GM12878 (cell line): Measurements from ENCODE around the gene EGFL8. TPM values are rescaled to one million over a fixed set of nuclear protein-coding genes. Genes with fewer than 3 reads are reported as not detected.

ENCODE experiments used
- ATAC-seq: fragments of 200-7000 bp; cut with Tn5 transposase; 3 replicates; pipeline ENCODE4 v1.9.1; 2020; ENCODE audit warnings: mild to moderate bottlenecking, moderate library complexity
- BruUV-seq: library from RNA; stranded (reverse); fragments of 400-500 nt; replicated peaks from 2 replicates; lab custom pipeline; 2021; lab: Mats Ljungman, UMichigan
- CTCF ChIA-PET: fragments of 300-600 bp; sonication (Branson Sonifier 250); formaldehyde crosslinking; extraction: SDS; loops from one replicate; lab custom pipeline; 2021; ENCODE audit warnings: inconsistent platforms; lab: Yijun Ruan, JAX
- POLR2A ChIA-PET: fragments of 350-600 bp; formaldehyde crosslinking; extraction: SDS; loops from one replicate; lab custom pipeline; 2021; ENCODE audit warnings: inconsistent platforms; lab: Charles Lee
- RAD21 ChIA-PET: fragments of 300-600 bp; sonication (Branson Sonifier 250); formaldehyde crosslinking; loops from one replicate; lab custom pipeline; 2023; ENCODE audit warnings: antibody characterized with exemption; ENCODE audit not compliant: unreplicated experiment; lab: Charles Lee
- SMC1A ChIA-PET: fragments of 300-600 bp; sonication (Branson Sonifier 250); formaldehyde crosslinking; loops from one replicate; lab custom pipeline; 2023; ENCODE audit not compliant: unreplicated experiment, uncharacterized antibody; lab: Charles Lee
- DNase-seq: peaks from one replicate; pipeline ENCODE4 v3.0.0-alpha.2; 2011; ENCODE audit warnings: low read depth, low spot score
- FAIRE-seq: peaks from 3 replicates; lab custom pipeline; 2011; peaks lifted over from hg19 to GRCh38; lab: Jason Lieb, UNC
- H2AFZ ChIP-seq: 2 replicates; pipeline ENCODE4 v1.6.0; 2011; ENCODE audit warnings: low read depth, low read length, control low read depth; ENCODE audit not compliant: control insufficient read depth
- H3K27ac ChIP-seq: 2 replicates; pipeline ENCODE4 v1.5.1; 2011; ENCODE audit warnings: control low read depth; ENCODE audit not compliant: control insufficient read depth, insufficient read depth
- H3K27me3 ChIP-seq, 2 experiments: replicated peaks in 1 of 2; 2 replicates each; pipeline versions ENCODE4 v1.6.0 to v1.6.1; 2011; ENCODE audit warnings: low read length in 1 of 2; ENCODE audit not compliant: control insufficient read depth in 2 of 2, insufficient read depth in 2 of 2
- H3K36me3 ChIP-seq, 2 experiments: 2 replicates each; pipeline ENCODE4 v1.5.1; 2011; ENCODE audit warnings: low read length in 1 of 2; ENCODE audit not compliant: control insufficient read depth in 2 of 2, insufficient read depth in 2 of 2
- H3K4me1 ChIP-seq: 2 replicates; pipeline ENCODE4 v1.6.1; 2011; ENCODE audit warnings: mild to moderate bottlenecking, low read length, moderate library complexity, mixed read lengths; ENCODE audit not compliant: control insufficient read depth, insufficient read depth
- H3K4me2 ChIP-seq: 2 replicates; pipeline ENCODE4 v1.6.0; 2011; ENCODE audit warnings: control low read depth; ENCODE audit not compliant: control insufficient read depth, insufficient read depth
- H3K4me3 ChIP-seq: fragments of 200-600 bp; sonication (generic); 2 replicates; pipeline ENCODE4 v1.5.1; 2016
- H3K79me2 ChIP-seq: 2 replicates; pipeline ENCODE4 v1.6.0; 2011; ENCODE audit warnings: low read length; ENCODE audit not compliant: control insufficient read depth, insufficient read depth
- H3K9ac ChIP-seq: 2 replicates; pipeline ENCODE4 v1.8.0; 2011; ENCODE audit warnings: low read length, control low read depth, mixed read lengths; ENCODE audit not compliant: control insufficient read depth, insufficient read depth
- H3K9me3 ChIP-seq: replicated peaks from 3 replicates; pipeline ENCODE4 v1.5.1; 2011; ENCODE audit warnings: mild to moderate bottlenecking, low read length; ENCODE audit not compliant: control insufficient read depth, insufficient read depth
- H4K20me1 ChIP-seq: 2 replicates; pipeline ENCODE4 v1.6.0; 2011; ENCODE audit not compliant: control insufficient read depth, insufficient read depth
- ASH2L ChIP-seq: fragments of 300-600, 200-600 bp; sonication (generic); IDR thresholded peaks from 2 replicates; pipeline ENCODE4 v1.6.1; 2017; ENCODE audit warnings: low read depth, mild to moderate bottlenecking, borderline replicate concordance
- HCFC1 ChIP-seq: fragments of 150-350 bp; IDR thresholded peaks from 2 replicates; pipeline ENCODE4 v1.6.1; 2014; ENCODE audit warnings: low read length
- HDAC6 ChIP-seq: fragments of 200-600 bp; sonication (generic); IDR thresholded peaks from one replicate; pipeline ENCODE4 v1.8.0; 2017; ENCODE audit warnings: antibody characterized with exemption; ENCODE audit not compliant: unreplicated experiment
- PRDM15 ChIP-seq: fragments of 450-650 bp; formaldehyde crosslinking; IDR thresholded peaks from 2 replicates; pipeline ENCODE4 v1.4.0; 2020; ENCODE audit warnings: mild to moderate bottlenecking, moderate library complexity
- RELA ChIP-seq: fragments of 450-650 bp; IDR thresholded peaks from 2 replicates; pipeline ENCODE4 v1.8.0; 2014; ENCODE audit warnings: borderline replicate concordance; ENCODE audit not compliant: partially characterized antibody
- ZNF207 ChIP-seq: fragments of 450-650 bp; IDR thresholded peaks from 2 replicates; pipeline ENCODE4 v1.6.1; 2014; ENCODE audit warnings: antibody characterized with exemption, mild to moderate bottlenecking, borderline replicate concordance
- ZZZ3 ChIP-seq: IDR thresholded peaks from 2 replicates; pipeline ENCODE4 v1.6.1; 2011; ENCODE audit warnings: low read depth; ENCODE audit not compliant: control insufficient read depth, insufficient read length
- WGBS: methylation state at CpG from one replicate; pipeline ENCODE4 v1.1.6; 2016; ENCODE audit warnings: low lambda C conversion rate; ENCODE audit not compliant: insufficient replicate concordance, insufficient coverage; ENCODE audit errors: missing lambda C conversion rate; 5-methylcytosine and 5-hydroxymethylcytosine counted together
- in situ Hi-C: fragments of 300-500 bp; cut with MboI; formaldehyde crosslinking; loops from 9 replicates; pipeline ENCODE4 v1.14.3; 2018; ENCODE audit warnings: mixed read lengths
- intact Hi-C: fragments of 100-400 bp; cut with micrococcal nuclease; formaldehyde crosslinking; loops from one replicate; pipeline ENCODE4 v1.14.2; 2022; ENCODE audit not compliant: unreplicated experiment
- polyA plus RNA-seq, 11 experiments: library from polyadenylated mRNA; depleted of rRNA in 4 of 11; unstranded in 6 of 11; stranded (reverse) in 5 of 11; fragments of >200 nt; fragmentation: Nextera tagmentation in 4 of 11; fragmentation: Illumina TruSeq in 1 of 11; extraction: Ambion mirVana in 4 of 11; extraction: Trizol in 1 of 11; gene quantifications; 1 replicate in 1 of 11; 2 replicates in 10 of 11; pipeline versions ENCODE4 v1.2.1 to v1.2.3, GENCODE V29; 2011 to 2016; ENCODE audit warnings: inconsistent platforms in 2 of 11, missing spikeins in 2 of 11, low read depth in 1 of 11
- total RNA-seq, 4 experiments: library from RNA; depleted of rRNA in 3 of 4; stranded (reverse); fragments of >200 nt in 3 of 4; fragmentation: Illumina TruSeq in 1 of 4; extraction: Trizol in 1 of 4; gene quantifications; 2 replicates each; pipeline versions ENCODE4 v1.2.1 to v1.2.3, GENCODE V29; 2013 to 2021
- TF ChIP-seq, protein P1 (sequence below): IDR thresholded peaks from 2 replicates; pipeline ENCODE4 v1.6.1; 2012; ENCODE audit warnings: low read length, inconsistent platforms
- TF ChIP-seq, protein P2 (sequence below): IDR thresholded peaks from 2 replicates; pipeline ENCODE4 v1.6.1; 2012; ENCODE audit warnings: improper control_type of control experiment, low read depth, low read length; ENCODE audit not compliant: insufficient replicate concordance

Gene EGFL8
- total and polyA plus RNA-seq, 10 of the 15 experiments (the other 5 are each of a cell fraction or from before 2014, with no cell fraction given) = 0.07 to 3.5 (median 1.4) TPM

DNA sequence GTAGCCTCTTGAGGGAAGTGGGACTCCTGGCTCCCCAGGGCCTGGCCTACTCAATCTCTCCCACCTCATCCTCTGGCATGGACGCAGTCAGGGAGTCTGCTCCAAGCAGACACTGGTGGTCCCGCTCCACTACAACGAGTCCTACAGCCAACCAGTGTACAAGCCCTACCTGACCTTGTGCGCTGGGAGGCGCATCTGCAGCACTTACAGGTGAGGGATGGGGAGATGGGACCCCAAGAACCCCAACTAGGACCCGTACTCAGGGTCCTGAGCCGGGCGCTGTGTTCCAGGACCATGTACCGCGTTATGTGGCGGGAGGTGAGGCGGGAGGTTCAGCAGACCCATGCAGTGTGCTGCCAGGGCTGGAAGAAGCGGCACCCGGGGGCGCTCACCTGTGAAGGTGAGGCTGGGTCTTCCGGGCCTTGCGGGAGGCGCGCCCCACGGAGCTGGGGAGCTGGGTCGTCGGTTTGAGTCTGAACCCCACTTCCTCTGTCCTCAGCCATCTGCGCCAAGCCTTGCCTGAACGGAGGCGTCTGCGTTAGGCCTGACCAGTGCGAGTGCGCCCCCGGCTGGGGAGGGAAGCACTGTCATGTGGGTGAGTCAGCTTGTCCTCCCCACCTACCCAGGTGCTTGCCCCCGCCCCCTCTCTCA is 2.1 kb downstream of the EGFL8 start (continued):
- TF ChIP-seq PRDM15 (CRISPR knock-in tag) = no peak

- Histone ChIP-seq H3K9me3 (no peaks in the 10 kb centered on the region), H3K4me2 (no peak overlapping the region), H3K4me1 (no peaks in the 10 kb centered on the region), H3K4me3 (no peak overlapping the region), H2AFZ (no peak overlapping the region), H3K27ac (no peak overlapping the region), H4K20me1 (no peaks in the 10 kb centered on the region; the same call in 1 of the 2 replicates), H3K9ac (no peak overlapping the region), H3K79me2 (no peaks in the 10 kb centered on the region), H3K36me3 (peaks cover 0 to 3% of the 10 kb centered on the region in 2 experiments; a peak in 1 of 4 replicates), H3K27me3 (no peaks in the 10 kb centered on the region)
- ATAC-seq = no peak
- no peak for DNase-seq
- no TSS peak for BruUV-seq
- no peak for FAIRE-seq
- POLR2A ChIA-PET = no interaction called here
- intact Hi-C loops (no loop called here), in situ Hi-C loops (no loop called here)
- RAD21 ChIA-PET = no interaction called here
- 96% methylated on average over 29 of the region's 32 CpGs for WGBS
- CTCF ChIA-PET = no interaction called here
- SMC1A ChIA-PET = no interaction called here
- no peak for TF ChIP-seq HDAC6
- TF ChIP-seq, protein P1, sequence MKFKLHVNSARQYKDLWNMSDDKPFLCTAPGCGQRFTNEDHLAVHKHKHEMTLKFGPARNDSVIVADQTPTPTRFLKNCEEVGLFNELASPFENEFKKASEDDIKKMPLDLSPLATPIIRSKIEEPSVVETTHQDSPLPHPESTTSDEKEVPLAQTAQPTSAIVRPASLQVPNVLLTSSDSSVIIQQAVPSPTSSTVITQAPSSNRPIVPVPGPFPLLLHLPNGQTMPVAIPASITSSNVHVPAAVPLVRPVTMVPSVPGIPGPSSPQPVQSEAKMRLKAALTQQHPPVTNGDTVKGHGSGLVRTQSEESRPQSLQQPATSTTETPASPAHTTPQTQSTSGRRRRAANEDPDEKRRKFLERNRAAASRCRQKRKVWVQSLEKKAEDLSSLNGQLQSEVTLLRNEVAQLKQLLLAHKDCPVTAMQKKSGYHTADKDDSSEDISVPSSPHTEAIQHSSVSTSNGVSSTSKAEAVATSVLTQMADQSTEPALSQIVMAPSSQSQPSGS = no peak
- TF ChIP-seq HCFC1 = no peak
- no peak for TF ChIP-seq ZNF207
- TF ChIP-seq ASH2L = no peak
- no peak for TF ChIP-seq ZZZ3
- TF ChIP-seq RELA = no peak
- TF ChIP-seq, protein P2, sequence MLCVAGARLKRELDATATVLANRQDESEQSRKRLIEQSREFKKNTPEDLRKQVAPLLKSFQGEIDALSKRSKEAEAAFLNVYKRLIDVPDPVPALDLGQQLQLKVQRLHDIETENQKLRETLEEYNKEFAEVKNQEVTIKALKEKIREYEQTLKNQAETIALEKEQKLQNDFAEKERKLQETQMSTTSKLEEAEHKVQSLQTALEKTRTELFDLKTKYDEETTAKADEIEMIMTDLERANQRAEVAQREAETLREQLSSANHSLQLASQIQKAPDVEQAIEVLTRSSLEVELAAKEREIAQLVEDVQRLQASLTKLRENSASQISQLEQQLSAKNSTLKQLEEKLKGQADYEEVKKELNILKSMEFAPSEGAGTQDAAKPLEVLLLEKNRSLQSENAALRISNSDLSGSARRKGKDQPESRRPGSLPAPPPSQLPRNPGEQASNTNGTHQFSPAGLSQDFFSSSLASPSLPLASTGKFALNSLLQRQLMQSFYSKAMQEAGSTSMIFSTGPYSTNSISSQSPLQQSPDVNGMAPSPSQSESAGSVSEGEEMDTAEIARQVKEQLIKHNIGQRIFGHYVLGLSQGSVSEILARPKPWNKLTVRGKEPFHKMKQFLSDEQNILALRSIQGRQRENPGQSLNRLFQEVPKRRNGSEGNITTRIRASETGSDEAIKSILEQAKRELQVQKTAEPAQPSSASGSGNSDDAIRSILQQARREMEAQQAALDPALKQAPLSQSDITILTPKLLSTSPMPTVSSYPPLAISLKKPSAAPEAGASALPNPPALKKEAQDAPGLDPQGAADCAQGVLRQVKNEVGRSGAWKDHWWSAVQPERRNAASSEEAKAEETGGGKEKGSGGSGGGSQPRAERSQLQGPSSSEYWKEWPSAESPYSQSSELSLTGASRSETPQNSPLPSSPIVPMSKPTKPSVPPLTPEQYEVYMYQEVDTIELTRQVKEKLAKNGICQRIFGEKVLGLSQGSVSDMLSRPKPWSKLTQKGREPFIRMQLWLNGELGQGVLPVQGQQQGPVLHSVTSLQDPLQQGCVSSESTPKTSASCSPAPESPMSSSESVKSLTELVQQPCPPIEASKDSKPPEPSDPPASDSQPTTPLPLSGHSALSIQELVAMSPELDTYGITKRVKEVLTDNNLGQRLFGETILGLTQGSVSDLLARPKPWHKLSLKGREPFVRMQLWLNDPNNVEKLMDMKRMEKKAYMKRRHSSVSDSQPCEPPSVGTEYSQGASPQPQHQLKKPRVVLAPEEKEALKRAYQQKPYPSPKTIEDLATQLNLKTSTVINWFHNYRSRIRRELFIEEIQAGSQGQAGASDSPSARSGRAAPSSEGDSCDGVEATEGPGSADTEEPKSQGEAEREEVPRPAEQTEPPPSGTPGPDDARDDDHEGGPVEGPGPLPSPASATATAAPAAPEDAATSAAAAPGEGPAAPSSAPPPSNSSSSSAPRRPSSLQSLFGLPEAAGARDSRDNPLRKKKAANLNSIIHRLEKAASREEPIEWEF = no peak
Observed at GRCh38 chr6:32167154-32167760, 2.9 kb downstream of the EGFL8 start.
